Epithelial cell of esophagus (primary cell): ENCODE results near the gene AHDC1.

Experiments used
- DNase-seq: peaks from one replicate; pipeline ENCODE4 v3.0.0; 2010; ENCODE audit warnings: low read depth
- H3K4me3 ChIP-seq: 2 replicates; pipeline ENCODE4 v1.5.1; 2011; ENCODE audit warnings: mild to moderate bottlenecking, low read length, control low read depth
- CTCF ChIP-seq: IDR thresholded peaks from 2 replicates; pipeline ENCODE4 v1.5.1; 2011; ENCODE audit warnings: low read depth, mild to moderate bottlenecking, low read length, control low read depth, inconsistent platforms; ENCODE audit not compliant: insufficient read depth; ENCODE audit errors: missing control alignments

AHDC1 gene

GRCh38 chr1:27528818-27529703 lies 74.9 kb downstream of the AHDC1 start:
- TF ChIP-seq CTCF, result no peak
- DNase-seq, result peak; percentile 59
- H3K4me3 ChIP-seq, result no peak overlapping the region

GRCh38 chr1:27527890-27528817 lies 75.8 kb downstream of the AHDC1 start:
- peak; percentile 83 for DNase-seq
- peak overlapping the region; percentile 27 for H3K4me3 ChIP-seq
- no peak for TF ChIP-seq CTCF

GRCh38 chr1:27527223-27527889 lies 76.6 kb downstream of the AHDC1 start:
- TF ChIP-seq CTCF, result no peak
- H3K4me3 ChIP-seq, result no peak overlapping the region
- DNase-seq, result peak; percentile 50

- H3K4me3 ChIP-seq, result peak overlapping the region; percentile 25
- no peak for DNase-seq
- TF ChIP-seq CTCF, result no peak
These were observed 77.2 kb downstream of the AHDC1 start for GRCh38 chr1:27526569-27527222.

- H3K4me3 ChIP-seq, result peak overlapping the region; percentile 25
- peak; percentile 63 for DNase-seq
- TF ChIP-seq CTCF, result no peak
These were observed 78.4 kb downstream of the AHDC1 start for GRCh38 chr1:27525296-27526272.
